ACC112 (cell line): ENCODE results near the gene COPS7A.
"Not testable (repeated sequence)": the region's sequence is repeated elsewhere in the genome, so short reads cannot be mapped to it uniquely, and the experiment has no call there.

Experiments used
- H2AFZ ChIP-seq: fragments of 200-600 bp; sonication (generic); one replicate; pipeline ENCODE4 v1.6.0; 2017; ENCODE audit warnings: antibody characterized with exemption, low read length; ENCODE audit not compliant: unreplicated experiment
- H3K27ac ChIP-seq: fragments of 200-600 bp; sonication (generic); 2 replicates; pipeline ENCODE4 v1.5.1; 2014; ENCODE audit warnings: low read depth, mild to moderate bottlenecking, antibody characterized with exemption, low read length, moderate library complexity
- H3K27me3 ChIP-seq: fragments of 200-600 bp; sonication (generic); 2 replicates; pipeline ENCODE4 v1.6.1; 2014; ENCODE audit warnings: mild to moderate bottlenecking, antibody characterized with exemption, low read length, moderate library complexity, mixed read lengths; ENCODE audit not compliant: insufficient read depth
- H3K36me3 ChIP-seq: fragments of 200-600 bp; sonication (generic); 2 replicates; pipeline ENCODE4 v1.6.1; 2016; ENCODE audit warnings: mild to moderate bottlenecking, antibody characterized with exemption, low read length, moderate library complexity, mixed read lengths; ENCODE audit not compliant: insufficient read depth
- H3K4me1 ChIP-seq: fragments of 200-600 bp; sonication (generic); one replicate; pipeline ENCODE4 v1.6.1; 2016; ENCODE audit warnings: low read length, mixed read lengths; ENCODE audit not compliant: insufficient read depth, unreplicated experiment, control insufficient read depth
- H3K4me3 ChIP-seq: fragments of 200-600 bp; sonication (generic); 2 replicates; pipeline ENCODE4 v1.5.1; 2014; ENCODE audit warnings: mild to moderate bottlenecking, low read depth, low read length
- H3K79me2 ChIP-seq: fragments of 200-600 bp; sonication (generic); one replicate; pipeline ENCODE4 v1.6.0; 2016; ENCODE audit warnings: low read length; ENCODE audit not compliant: control insufficient read depth, unreplicated experiment, insufficient read depth

Gene COPS7A

GRCh38 chr12:6708351-6708750, 15.5 kb upstream of the COPS7A start:
- H3K27ac ChIP-seq, H3K79me2 ChIP-seq, H3K36me3 ChIP-seq, H3K4me1 ChIP-seq, H3K4me3 ChIP-seq, H2AFZ ChIP-seq: not testable (repeated sequence)
- peaks cover 12% of the 10 kb centered on the region; the same call in 1 of the 2 replicates for H3K27me3 ChIP-seq

DNA sequence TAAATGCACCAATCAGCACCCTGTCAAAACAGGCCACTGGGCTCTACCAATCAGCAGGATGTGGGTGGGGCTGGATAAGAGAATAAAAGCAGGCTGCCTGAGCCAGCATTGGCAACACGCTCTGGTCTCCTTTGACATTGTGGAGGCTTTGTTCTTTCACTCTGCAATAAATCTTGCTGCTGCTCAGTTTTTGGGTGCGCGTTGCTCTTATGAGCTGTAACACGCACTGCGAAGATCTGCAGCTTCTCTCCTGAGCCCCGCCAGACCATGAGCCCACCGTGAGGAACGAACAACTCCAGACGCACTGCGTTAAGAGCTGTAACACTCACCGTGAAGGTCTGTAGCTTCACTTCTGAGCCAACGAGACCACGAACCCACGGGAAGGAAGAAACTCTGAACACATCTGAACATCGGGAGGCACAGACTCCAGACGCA, 14.9 kb upstream of the COPS7A start:
- H2AFZ ChIP-seq, result no peak overlapping the region
- no peak overlapping the region for H3K4me3 ChIP-seq
- H3K27ac ChIP-seq, result no peak overlapping the region
- no peaks in the 10 kb centered on the region for H3K36me3 ChIP-seq
- no peaks in the 10 kb centered on the region for H3K79me2 ChIP-seq
- no peaks in the 10 kb centered on the region for H3K4me1 ChIP-seq
- peaks cover 6% of the 10 kb centered on the region; the same call in 1 of the 2 replicates for H3K27me3 ChIP-seq

DNA sequence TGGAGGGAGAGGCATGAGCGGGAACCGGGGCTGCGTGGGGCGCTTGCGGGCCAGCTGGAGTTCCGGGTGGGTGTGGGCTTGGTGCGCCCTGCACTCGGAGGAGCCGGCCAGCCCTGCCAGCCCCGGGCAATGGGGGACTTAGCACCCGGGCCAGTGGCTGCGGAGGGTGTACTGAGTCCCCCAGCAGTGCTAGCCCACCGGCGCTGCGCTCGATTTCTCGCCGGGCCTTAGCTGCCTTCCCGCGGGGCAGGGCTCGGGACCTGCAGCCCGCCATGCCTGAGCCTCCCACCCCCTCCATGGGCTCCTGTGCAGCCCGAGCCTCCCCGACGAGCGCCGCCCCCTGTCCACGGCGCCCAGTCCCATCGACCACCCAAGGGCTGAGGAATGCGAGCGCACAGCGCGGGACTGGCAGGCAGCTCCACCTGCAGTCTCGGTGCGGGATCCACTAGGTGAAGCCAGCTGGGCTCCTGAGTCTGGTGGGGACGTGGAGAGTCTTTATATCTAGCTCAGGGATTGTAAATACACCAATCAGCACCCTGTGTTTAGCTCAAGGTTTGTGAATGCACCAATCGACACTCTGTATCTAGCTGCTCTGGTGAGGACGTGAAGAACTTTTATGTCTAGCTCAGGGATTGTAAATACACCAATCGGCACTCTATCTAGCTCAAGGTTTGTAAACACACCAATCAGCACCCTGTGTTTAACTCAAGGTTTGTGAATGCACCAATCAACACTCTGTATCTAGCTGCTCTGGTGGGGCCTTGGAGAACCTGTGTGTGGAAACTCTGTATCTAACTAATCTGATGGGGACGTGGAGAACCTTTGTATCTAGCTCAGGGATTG, 7.6 kb upstream of the COPS7A start:
- H3K4me1 ChIP-seq, H3K4me3 ChIP-seq, H3K27me3 ChIP-seq, H3K79me2 ChIP-seq, H3K27ac ChIP-seq, H3K36me3 ChIP-seq, H2AFZ ChIP-seq: not testable (repeated sequence)

DNA sequence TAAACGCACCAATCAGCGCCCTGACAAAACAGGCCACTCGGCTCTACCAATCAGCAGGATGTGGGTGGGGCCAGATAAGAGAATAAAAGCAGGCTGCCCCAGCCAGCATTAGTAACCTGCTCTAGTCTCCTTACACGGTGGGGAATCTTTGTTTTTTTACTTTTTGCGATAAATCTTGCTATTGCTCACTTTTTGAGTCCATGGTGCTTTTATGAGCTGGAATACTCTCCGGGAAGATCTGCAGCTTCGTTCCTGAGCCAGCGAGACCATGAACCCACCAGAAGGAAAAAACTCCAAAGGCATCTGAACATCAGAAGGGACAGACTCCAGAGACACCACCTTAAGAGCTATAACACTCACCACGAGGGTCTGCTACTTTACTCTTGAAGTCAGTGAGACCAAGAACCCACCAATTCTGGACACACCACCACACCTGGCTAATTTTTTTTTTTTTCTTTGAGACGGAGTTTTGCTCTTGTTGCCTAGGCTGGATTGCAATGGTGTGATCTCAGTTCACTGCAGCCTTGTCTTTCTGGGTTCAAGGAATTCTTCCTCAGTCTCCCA, 6.9 kb upstream of the COPS7A start:
- no peaks in the 10 kb centered on the region for H3K79me2 ChIP-seq
- no peaks in the 10 kb centered on the region for H3K36me3 ChIP-seq
- H3K4me3 ChIP-seq, result no peak overlapping the region
- no peak overlapping the region for H3K27ac ChIP-seq
- no peak overlapping the region for H2AFZ ChIP-seq
- H3K4me1 ChIP-seq, result no peaks in the 10 kb centered on the region
- no peaks in the 10 kb centered on the region for H3K27me3 ChIP-seq

- Histone ChIP-seq H3K36me3 (no peaks in the 10 kb centered on the region), H3K79me2 (peaks cover 14% of the 10 kb centered on the region), H3K27ac (peak overlapping the region; percentile 78; the same call in 1 of the 2 replicates), H3K4me1 (peaks cover 10% of the 10 kb centered on the region), H2AFZ (no peak overlapping the region), H3K27me3 (no peaks in the 10 kb centered on the region), H3K4me3 (peak overlapping the region; percentile 89; the same call in 1 of the 2 replicates)
These were observed 983 bp upstream of the COPS7A start for GRCh38 chr12:6722863-6723262.

- peaks cover 10% of the 10 kb centered on the region for H3K4me1 ChIP-seq
- H3K4me3 ChIP-seq, result peak overlapping the region; percentile 89
- no peaks in the 10 kb centered on the region for H3K36me3 ChIP-seq
- H3K27me3 ChIP-seq, result no peaks in the 10 kb centered on the region
- H2AFZ ChIP-seq, result peak overlapping the region; percentile 23
- H3K79me2 ChIP-seq, result peaks cover 14% of the 10 kb centered on the region
- H3K27ac ChIP-seq, result peak overlapping the region; percentile 78
These were observed 557 bp downstream of the COPS7A start for GRCh38 chr12:6724409-6724797.

- Histone ChIP-seq H3K4me3 (peak overlapping the region; percentile 35; the same call in 1 of the 2 replicates), H3K36me3 (peaks cover under 1% of the 10 kb centered on the region; the same call in 1 of the 2 replicates), H2AFZ (no peak overlapping the region), H3K27me3 (no peaks in the 10 kb centered on the region), H3K27ac (no peak overlapping the region), H3K4me1 (peaks cover 10% of the 10 kb centered on the region), H3K79me2 (peaks cover 14% of the 10 kb centered on the region)
These were observed 1.5 kb downstream of the COPS7A start for GRCh38 chr12:6725350-6725749.

DNA sequence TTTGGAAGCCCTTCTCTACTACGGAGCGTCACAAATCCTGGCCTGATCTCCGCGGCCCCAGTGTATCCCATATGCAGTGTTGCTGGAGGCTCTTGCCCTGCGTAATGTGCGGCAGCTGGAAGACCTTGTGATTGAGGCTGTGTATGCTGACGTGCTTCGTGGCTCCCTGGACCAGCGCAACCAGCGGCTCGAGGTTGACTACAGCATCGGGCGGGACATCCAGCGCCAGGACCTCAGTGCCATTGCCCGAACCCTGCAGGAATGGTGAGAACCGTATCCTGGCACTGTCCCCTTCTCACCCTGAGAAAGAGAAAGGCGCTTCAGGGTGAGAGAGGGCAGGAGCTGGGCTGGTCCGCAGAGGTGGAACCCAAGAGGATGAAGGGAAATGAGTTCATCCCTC, 5.3 kb downstream of the COPS7A start:
- no peak overlapping the region for H2AFZ ChIP-seq
- peaks cover 10% of the 10 kb centered on the region for H3K4me1 ChIP-seq
- no peak overlapping the region for H3K4me3 ChIP-seq
- no peak overlapping the region for H3K27ac ChIP-seq
- no peaks in the 10 kb centered on the region for H3K27me3 ChIP-seq
- peaks cover 14% of the 10 kb centered on the region for H3K79me2 ChIP-seq
- H3K36me3 ChIP-seq, result peaks cover 7% of the 10 kb centered on the region; the same call in 1 of the 2 replicates

- Histone ChIP-seq H3K27ac (no peak overlapping the region), H3K4me3 (no peak overlapping the region), H3K79me2 (peaks cover 6% of the 10 kb centered on the region), H3K27me3 (no peaks in the 10 kb centered on the region), H2AFZ (no peak overlapping the region), H3K36me3 (peaks cover 7% of the 10 kb centered on the region; the same call in 1 of the 2 replicates), H3K4me1 (peaks cover 11% of the 10 kb centered on the region)
These were observed 6.3 kb downstream of the COPS7A start for GRCh38 chr12:6730169-6730568.

GRCh38 chr12:6734506-6735387, 10.9 kb downstream of the COPS7A start:
- peaks cover 18% of the 10 kb centered on the region for H3K4me1 ChIP-seq
- H2AFZ ChIP-seq, result no peak overlapping the region
- no peaks in the 10 kb centered on the region for H3K27me3 ChIP-seq
- no peak overlapping the region for H3K27ac ChIP-seq
- no peaks in the 10 kb centered on the region for H3K79me2 ChIP-seq
- H3K36me3 ChIP-seq, result peaks cover 11% of the 10 kb centered on the region; the same call in 1 of the 2 replicates
- no peak overlapping the region for H3K4me3 ChIP-seq
